ENCODE results near the gene RNF212B.

- no peak for TF ChIP-seq ISX (CRISPR knock-in tag; conservative IDR thresholded peaks at IDR 0.05)
- no peak for TF ChIP-seq CTCF (CRISPR knock-in tag; IDR thresholded peaks at IDR 0.05)
- TF ChIP-seq ZBTB2 (CRISPR knock-in tag; IDR thresholded peaks at IDR 0.05; ENCODE audit: low read depth): no peak
- TF ChIP-seq ETV5 (CRISPR knock-in tag; IDR thresholded peaks at IDR 0.05; ENCODE audit: borderline replicate concordance): no peak
- no peak for TF ChIP-seq ZNF550 (CRISPR knock-in tag; IDR thresholded peaks at IDR 0.05; ENCODE audit: borderline replicate concordance)
- no peak for TF ChIP-seq NCOR1 (IDR thresholded peaks at IDR 0.05; ENCODE audit: borderline replicate concordance, low read length)
- no peak for TF ChIP-seq MAX (IDR thresholded peaks at IDR 0.05)
- no peak for TF ChIP-seq CCDC6 (CRISPR knock-in tag; IDR thresholded peaks at IDR 0.05)
- TF ChIP-seq PBX3 (CRISPR knock-in tag; IDR thresholded peaks at IDR 0.05; ENCODE audit: borderline replicate concordance): no peak
- no peak for TF ChIP-seq SRSF1 (optimal IDR thresholded peaks at IDR 0.05; ENCODE audit: low read depth, low read length)
- no peak for TF ChIP-seq SIN3A (IDR thresholded peaks at IDR 0.05; ENCODE audit: borderline replicate concordance, low read depth, low read length)
Measured at GRCh38 chr14:23219075-23219474, 18.7 kb upstream of the RNF212B start.

Measured in HepG2 (cell line).